NCI-H1436 treated with DMSO at 0.1 percent for 48 hours (cell line): ENCODE measurements around the gene SERPINE3.

Experiments used
- DNase-seq: peaks from one replicate; lab custom pipeline; 2025; lab: John Stamatoyannopoulos, UW

The SERPINE3 gene

DNA sequence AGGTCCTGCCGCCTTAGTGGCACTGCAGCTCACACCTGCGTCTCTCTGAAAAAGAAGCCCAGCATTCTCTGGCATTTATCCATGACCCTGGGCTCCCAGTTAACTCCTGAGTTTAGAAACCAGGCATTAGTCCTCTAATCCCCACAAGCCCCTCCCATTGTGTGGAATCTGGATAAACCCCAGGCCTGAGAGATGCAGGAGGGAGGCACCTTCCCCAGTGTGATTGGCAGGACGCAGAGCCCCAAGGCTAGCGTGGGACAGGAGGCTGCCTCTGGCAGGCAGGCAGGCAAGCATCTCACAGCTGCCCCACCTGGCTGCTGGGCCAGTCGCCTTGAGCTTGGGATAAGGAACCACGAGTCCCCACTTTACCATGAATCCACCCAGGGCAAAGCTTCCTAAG lies 11.0 kb upstream of the SERPINE3 start:
- no peak for DNase-seq

DNA sequence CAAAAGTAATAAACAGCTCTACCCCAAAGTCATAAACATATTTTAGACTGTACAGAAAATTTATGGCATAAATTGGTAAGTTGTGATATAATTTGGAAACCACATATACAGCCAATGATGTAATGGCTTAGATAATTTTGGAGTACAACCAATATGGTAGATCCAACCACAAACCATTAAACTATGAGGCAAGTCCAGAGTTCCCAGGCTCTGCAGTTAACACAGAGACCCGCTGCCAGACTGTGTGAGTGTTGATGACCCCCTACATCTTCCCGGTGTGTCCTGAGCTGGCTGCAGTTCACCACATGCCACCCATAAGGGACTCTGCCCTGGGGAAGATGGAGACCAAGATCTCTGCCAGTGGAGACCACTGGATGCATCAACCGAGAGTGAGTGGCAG lies 9.9 kb upstream of the SERPINE3 start:
- no peak for DNase-seq

DNA sequence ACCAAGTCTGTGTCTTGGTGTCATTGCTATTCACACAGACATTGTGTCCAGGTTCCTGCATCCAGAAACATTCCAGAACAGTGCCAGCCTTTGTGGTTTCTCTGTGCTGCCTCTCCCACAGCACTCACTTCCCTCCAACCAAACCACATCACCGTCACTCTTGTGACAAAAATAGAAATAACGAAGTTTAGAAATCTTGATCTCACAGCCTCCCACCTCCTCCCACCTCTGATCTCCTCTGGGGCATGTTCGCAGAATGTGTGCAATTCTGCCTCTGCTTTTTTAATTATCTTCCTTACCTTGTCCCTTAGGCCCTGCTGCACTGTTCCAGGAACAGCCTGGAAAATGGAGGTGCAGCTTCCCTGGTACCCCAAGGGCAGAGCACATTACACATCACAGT lies 8.7 kb upstream of the SERPINE3 start:
- DNase-seq = no peak

DNA sequence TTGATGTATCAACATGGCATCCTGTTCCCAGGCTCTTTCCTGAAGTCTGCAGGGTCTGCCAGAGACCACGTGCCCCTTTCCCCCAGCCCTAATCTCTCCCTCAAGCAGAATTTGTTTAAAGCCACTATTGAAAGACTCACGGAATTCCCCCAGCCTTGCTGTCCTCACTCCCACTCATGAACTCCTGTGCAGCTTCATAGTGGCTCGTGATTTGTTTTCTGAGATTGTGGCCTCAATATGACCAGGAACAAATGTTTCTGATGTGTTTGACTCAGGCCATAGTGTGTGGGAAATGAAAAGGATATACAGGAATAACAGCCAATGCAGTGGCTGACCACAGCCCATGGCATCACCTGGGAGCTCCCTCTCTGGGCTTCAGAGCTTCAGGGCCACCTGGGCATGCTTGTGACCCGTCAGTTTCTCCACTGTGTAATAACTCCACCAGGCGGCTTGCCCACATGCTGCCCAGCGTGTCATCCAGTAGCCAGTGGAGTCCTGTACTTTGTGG lies 8.1 kb upstream of the SERPINE3 start:
- DNase-seq = no peak

DNA sequence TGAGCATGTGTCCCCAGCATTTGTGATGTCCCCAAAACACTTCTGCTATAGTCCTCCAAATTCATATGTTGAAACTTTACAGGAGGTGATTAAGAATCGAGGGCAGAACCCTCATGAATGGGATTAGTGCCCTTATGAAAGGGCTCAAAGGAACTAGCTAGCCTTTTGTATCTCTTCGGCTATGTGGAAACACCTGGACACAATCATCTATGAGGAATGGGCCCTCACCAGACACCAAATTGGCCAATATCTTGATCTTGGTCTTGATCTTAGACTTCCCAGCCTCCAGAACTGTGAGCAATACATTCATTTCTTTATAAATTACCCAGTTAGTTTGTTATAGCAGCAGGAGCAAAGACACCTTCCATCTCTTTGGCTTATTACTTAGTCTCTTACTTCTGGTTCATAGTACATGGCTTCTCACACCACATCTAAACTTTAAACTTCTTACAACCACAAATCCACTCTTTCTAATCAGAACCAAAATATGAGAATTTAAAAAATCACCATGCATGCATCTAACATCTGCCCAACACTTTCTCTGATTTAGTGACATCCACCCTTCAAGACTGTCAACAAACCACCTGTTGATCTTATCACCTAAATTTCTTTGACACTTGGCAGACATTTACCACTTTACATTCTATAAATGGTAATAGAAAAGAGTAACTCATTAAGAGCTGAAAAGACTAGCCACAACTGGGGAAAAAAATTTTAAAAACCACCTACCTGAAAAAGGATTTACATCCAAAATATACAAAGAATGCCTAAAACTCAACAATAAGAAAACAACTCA lies 6.7 kb upstream of the SERPINE3 start:
- no peak for DNase-seq

DNA sequence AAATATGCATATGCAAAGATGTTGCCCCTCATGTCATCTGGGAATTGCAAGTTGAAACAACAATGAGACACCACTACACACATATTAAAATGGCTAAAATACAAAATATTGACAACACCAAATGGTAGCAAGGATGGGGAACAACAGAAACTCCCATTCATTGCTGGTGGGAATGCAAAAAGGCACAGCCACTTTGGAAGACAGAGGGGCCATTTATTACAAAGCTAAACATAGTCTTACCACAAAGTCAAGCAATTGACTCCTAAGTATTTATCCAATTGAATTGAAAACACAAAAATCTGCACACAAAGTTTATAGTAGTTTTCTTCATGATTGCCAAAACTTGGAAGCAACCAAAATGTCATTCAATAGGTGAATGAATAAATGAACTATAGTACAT lies 6.1 kb upstream of the SERPINE3 start:
- no peak for DNase-seq

DNA sequence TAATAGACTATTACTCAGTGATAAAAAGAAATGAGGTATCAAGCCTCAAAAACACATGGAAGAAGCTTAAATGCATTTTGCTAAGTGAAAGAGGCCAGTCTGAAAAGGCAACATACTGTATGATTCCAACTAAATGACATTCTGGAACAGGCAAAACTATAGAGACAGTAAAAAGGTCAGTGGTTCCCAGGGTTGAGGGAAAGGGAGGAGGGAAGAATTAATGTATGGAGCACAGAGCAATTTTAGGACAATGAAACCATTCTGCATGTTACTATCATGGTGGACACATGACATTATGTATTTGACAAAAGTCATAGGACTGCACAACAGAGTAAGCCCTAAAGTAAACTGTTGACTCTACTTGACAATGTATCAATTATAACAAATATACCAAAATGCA lies 5.7 kb upstream of the SERPINE3 start:
- DNase-seq = no peak

DNA sequence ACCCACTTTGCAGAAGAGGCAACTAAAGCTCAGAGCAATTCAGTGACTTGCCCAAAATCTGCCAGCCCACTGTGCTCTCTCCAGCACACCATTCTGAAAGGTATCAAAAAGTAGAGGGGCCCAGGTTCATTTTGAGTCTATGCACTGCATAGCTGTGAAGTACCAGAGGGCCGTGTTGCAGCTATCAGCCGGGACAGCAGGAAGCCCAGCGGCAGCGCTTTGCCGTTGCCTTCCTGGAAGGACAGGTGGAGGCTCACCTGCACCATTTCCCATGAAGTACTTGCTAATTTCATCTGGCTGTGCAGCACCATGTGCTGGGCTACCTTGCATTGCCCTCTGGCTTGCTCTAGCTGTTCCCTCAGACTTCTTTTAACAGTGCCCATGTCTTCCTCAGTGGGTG lies 2.7 kb upstream of the SERPINE3 start:
- DNase-seq = no peak

DNA sequence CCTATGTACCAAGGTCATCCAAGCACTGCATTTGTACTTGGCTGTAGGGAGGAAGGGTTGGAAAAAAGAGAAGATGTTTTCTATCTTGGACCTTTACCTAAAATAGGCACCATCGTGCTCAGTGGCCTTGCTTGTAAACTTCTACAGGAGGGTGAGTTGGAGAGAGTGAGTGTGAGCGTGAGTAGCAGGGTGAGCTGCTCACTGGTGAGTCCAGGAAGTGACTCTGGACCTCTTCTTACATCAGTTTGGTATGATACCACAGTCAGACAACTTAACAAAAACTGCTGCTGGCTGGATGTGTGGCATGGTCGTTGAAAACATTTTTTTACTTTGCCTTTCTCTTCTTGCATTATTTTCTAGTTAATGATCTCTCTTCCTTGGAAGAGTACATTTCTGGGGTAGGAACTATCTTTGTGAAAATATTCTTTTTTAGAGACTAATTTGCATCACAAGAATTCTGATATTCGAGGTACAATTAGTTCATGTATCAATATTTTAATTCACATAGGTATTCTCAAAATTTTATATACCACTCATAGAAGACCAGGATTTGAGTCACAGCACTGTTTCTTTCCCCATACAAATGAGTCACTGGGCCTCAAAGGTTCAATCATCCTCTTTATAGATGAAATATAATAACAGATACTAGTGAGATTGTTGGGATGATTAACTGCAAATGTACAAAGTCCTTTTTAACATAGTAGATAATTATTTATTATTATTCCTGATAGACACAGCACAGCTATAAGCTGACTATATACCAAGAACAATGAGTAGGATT lies 651 bp downstream of the SERPINE3 start:
- DNase-seq = no peak

DNA sequence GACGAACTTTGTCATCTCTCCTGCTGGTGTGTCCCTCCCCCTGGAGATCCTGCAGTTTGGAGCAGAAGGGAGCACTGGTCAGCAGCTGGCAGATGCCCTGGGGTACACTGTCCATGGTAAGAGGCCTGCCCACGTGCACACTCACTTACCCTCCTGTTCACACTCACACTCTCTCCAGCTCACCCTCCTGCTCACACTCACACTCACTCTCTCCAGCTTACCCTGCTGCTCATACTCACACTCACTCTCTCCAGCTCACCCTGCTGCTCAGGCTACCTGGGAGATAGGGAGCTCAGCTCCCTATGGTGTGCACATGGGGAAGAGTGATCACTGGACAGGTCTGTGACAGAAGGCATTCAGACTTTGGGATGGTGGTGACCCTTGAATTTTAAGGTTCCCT lies 1.7 kb downstream of the SERPINE3 start:
- DNase-seq = no peak

DNA sequence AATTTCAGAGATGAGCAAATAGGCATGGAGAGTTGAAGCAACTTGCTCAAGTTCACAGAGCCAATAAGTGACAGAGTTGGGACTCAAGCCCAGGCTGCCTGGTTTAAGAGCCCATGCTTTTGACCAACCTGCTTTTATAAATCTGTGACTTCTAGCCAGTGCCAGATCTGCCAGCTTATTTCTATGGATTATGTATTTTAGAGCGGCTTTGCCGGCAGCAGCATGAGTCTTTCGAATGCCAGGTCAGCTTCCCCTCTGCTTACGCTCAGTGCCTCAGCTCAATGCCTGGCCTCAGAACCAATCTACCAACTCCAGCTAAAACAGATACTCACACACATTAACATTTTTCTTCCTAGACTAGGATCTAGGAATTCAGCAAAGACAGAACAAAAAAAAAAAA lies 2.3 kb downstream of the SERPINE3 start:
- no peak for DNase-seq

DNA sequence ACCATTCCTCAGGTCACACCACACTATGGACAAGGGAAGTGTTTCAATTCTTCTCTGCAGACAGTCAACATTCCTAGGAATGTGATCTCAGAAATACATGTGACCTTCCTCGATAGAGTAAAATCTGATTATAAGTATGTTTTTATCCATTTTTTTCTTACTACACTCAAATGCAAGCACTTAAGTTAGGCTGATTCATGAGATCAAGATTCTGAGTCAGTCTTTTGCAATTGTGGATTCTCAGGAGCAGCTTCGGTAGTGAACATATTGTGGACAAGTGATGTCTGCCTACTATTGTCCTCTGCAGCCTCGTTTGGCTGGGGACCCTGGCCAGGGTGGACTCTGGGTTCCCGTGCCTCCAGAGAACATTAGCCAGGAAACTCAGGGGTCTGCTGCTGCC lies 3.2 kb downstream of the SERPINE3 start:
- DNase-seq = no peak

DNA sequence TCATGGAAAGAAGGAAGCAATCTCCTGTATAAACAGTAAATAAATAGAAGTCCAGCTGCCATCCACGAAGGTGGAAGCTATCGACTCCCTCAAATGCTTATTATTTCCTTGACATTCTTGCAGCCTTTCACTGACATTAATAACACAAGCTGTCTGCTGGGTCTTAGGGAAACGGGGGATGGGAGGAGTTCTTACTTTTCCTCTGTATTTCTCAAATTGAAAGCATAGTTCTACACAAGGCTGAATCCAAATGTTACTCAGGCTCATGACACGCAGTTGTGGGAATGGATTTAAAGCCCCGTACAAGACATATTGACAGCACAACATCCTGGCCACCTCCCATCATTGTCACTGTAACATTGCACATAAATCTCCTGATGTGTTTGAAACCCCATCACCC lies 4.0 kb downstream of the SERPINE3 start:
- DNase-seq = no peak

DNA sequence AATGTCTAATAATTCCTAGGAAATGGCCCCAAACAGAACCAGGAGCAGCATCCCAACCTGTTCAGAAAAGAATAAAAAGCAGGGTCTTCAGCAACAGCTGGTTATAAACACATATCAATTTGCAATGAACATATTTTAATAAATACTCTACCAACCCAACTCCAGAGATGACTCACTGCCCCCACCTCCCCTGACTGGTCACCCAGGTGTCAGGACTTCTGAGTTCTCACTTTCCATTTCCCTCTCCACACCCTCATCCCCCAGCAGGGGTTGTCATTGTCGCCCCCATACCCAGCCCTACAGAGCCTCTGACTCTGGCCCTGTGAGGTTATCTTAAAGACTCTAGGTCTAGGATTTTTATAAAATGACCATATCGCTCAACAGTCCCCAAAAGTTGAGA lies 6.9 kb downstream of the SERPINE3 start:
- no peak for DNase-seq

DNA sequence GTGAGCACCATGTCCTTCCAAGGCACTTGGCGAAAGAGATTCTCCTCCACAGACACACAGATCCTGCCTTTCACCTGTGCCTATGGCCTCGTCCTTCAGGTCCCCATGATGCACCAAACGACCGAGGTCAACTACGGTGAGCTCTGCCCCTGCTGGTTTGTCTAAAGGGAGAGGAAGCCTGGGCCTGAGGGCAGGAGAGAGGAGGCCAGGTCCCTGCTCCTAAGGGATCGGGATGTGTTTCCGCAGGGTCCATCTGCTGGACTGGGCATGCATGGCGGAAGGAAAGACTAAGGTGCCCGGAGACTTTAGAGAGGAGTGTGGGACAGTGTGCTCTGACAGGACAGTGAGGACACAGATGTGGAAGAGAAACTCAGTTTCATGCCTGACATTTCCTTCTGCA lies 7.6 kb downstream of the SERPINE3 start:
- no peak for DNase-seq

DNA sequence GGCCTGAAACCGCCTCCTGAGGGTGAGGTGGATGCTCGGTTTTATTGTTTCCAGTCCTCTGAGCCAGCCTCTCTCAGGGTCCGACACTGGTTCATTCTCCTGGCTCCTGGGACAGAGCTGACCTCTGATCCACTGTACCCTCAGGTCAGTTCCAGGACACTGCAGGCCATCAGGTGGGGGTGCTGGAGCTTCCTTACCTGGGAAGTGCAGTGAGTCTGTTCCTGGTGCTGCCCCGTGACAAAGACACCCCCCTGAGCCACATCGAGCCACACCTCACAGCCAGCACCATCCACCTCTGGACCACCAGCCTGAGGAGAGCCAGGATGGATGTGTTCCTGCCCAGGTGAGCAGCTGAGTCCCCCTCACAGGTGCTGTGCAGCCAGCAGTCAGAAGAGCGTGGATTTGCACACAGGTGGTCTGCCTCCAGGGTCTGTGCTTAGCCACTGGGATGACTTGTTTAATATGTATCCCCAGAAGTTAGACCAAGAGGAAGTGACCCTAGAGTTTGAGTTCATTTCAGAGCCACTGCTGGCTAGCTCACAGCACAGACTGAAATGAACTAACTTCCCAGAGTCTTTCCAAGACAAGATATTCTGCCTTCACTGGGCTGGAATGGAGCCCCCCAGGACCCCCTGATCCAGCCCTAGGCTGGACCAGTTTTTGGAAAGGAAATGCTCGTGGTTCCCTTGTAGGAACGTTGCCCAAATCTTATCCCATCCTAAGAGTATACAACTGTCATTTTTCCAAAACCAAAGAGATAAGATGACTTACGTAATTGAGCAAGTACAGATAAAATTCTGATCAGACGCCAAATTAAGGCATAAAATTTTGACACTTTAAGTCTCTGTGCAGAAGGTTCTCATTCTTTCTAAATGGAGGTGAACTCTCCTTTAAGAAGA lies 8.8 kb downstream of the SERPINE3 start:
- DNase-seq = no peak

DNA sequence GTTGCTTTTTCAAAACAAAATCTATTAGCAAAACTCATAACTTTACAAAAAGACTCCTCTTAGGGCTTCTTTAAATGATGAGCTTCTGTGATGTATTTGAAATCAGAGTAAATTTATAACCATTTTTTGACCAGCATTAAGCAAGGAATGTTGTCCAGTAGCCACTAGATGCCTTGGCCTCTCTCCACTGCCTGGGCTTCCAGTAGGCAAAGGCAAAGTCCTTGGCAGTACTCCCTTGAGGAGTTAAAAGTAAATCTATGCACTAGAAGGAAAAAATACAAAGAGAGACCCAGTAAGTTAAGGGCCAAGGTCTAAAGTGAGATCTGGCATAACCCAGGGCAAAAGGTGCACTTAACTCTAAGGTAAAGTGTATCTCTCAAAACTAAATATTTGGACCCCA lies 9.5 kb downstream of the SERPINE3 start:
- DNase-seq = no peak

DNA sequence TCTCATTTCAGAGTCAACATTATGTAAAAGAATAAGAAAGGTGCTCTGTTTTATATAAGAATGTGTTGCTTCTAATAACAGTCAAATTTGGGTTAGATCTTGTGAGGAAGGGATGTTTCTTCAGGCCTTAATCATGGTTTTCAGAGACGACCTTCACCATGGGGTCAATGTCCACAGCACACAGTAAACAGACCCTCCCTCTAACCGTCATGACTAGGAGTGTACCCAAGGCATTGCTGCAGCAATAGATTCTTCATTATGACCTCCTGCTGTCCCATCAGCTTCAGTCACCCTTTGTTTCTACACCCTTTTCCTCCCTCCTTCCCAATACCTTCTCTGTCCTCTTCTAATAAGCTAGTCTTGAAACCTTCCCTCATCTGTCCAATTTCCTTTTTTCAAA lies 15.7 kb downstream of the SERPINE3 start:
- DNase-seq = no peak

DNA sequence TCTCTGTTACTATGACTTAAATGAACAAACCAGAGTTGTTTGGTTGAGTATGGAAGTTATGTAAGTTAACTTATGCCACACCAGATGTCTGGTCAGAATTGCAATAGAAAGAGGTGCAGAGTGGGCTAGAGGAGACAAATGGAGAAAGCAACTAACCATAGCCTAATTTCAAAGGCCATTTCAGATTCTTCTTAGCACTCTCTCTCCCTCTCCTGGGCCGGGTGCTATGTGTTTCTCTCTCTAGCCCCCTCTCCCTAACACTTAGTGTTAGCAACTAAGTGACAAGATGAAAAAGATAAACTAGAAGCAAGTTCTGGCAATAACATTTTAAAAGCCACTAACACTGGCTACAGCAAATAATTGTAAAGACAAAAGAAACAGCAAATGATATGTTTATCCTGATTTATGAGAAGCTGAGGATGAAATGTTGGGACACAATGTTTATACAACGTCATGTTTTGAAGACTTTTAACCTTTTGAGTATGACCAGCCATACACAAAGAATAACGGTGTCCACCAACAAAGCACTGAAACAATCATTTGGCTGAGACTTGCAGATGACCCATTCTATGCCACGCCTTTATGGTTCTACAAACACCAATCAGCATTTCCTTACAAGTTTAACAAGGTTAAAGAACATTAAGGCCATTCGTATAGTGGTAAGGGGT lies 18.6 kb downstream of the SERPINE3 start:
- no peak for DNase-seq

DNA sequence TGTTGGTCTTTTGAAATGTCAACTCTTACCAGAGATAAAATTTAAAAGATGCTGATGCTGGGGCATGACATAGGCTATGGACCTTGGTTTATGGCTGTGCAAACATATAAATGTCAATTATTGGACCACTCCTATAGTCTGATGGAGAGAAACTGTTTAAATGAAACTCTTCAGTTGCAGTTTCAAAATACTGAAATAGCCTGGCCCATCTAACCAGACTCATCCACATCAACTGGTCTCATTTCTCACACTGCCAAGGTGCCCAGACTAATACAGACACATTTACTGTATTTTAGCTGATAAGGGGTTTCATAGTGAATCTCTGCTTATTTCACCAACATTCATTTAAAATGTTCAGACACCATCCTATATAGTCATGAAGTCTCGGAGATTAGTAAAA lies 19.9 kb downstream of the SERPINE3 start:
- DNase-seq = no peak

DNA sequence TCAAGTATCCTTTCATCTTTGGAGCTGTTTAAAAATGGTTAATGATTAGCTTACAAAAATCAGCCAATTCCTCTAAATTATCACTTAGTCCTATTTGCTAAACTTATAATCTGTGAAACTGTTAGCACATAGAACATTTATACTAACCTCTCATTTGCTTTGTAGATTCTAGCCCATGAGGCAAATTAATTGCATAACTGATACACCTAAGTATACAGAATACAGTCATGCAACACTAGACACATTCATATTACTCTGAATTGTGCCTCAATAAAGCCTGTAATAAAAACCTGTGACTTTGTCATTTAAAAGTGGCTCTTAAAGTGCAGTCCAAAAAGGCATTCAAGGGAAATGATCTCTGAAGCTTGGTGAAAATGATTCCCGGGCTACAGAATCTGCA lies 21.0 kb downstream of the SERPINE3 start:
- DNase-seq = no peak

DNA sequence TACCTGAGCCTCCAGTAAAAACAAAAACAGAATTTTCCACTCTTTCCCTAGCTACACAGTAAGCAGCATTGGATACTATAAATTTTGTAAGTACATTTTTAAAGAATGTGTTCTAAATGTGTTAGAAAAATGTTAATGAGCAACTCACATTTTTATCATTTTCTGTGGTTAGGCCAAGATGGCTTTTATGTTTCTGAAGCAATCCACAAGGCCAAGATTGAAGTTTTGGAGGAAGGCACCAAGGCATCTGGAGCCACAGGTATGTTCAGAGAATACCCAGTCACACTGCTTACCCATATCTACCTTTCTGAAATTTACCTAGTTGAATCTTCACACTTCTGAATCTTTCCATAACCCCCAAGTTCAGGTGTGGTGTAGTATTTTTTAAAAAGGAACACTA lies 21.6 kb downstream of the SERPINE3 start:
- no peak for DNase-seq
